HG02943 (cell line): ENCODE results near the gene MEAK7.
A peak's percentile ranks its signal among the peaks of the same experiment; 100 is the strongest.
"Not testable (repeated sequence)": the region's sequence is repeated elsewhere in the genome, so short reads cannot be mapped to it uniquely, and the experiment has no call there.

Experiments
- ATAC-seq: cut with Tn5 transposase; IDR thresholded peaks from one replicate; pipeline ENCODE4 v1.9.1; 2021; ENCODE audit warnings: mild to moderate bottlenecking, low read depth, moderate library complexity; ENCODE audit not compliant: unreplicated experiment

The MEAK7 gene

DNA sequence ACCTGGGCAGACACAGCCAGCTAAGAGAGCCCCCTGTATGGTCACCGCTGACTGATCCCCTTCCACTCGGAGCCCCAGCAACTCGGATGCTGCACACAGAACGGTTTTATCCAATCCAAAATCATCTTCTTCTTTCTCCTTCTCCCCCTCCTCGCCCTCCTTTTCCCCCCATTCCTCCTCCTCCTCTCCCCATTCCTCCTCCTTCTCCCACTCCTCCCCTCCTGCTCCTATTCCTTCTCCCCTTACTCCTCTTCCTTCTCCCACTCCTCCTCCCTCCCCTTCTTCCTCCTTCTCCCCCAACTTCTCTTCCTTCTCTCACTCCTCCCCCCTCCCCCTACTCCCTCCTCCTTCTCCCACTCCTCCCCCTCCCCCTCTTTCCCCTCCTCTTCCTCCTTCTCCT lies 30.4 kb upstream of the MEAK7 start:
- no peak for ATAC-seq

DNA sequence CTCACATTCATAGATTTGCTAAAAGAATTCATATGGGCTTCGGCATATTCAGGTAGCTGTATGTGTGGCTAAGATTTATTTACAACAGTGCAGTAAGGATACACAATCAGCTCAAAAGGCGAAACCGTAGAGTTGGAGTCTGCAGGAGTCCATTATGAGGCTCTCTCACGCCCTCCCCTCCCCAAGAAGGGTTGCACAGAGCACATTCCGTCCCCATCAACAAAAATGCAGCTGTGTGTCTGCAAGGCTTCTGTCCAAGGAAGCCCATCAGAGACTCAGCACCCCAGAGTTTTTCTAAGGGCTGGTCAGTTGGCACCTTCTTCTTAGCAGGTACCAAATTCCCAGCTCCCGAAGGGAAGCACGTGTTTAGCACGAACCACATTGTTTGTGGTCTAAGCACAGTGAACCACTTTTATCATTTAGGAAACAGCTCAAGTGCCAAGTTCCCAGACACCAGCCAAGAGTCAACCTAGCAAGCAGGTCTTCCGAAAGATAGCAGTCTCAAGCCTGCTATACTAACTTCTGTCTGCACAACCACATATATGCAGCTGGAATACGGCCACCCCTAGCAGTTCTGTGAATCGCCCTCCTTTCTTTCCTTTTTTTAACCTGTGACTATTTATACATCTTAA lies 28.5 kb upstream of the MEAK7 start:
- no peak for ATAC-seq

DNA sequence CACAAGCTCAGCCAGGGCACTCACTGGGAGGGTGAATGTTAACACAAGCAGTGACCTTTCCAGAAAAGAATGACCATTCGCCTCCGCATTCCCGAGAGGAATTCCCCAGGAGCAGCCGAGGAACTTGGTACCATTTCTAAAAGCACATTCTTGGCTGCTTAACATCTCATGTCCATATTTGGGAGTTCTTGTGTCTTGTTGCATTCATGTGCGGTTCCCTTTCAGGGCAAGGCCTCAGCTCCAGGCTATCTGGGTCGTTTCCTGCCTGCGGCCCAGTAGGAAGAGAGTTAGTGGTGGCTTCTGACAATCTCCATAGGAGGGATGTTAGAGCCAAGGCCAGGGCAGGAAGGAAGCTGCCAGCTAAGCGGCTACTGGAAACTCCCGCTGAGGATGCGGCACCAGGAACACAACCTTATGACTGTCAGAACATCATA lies 27.8 kb upstream of the MEAK7 start:
- ATAC-seq = no peak

DNA sequence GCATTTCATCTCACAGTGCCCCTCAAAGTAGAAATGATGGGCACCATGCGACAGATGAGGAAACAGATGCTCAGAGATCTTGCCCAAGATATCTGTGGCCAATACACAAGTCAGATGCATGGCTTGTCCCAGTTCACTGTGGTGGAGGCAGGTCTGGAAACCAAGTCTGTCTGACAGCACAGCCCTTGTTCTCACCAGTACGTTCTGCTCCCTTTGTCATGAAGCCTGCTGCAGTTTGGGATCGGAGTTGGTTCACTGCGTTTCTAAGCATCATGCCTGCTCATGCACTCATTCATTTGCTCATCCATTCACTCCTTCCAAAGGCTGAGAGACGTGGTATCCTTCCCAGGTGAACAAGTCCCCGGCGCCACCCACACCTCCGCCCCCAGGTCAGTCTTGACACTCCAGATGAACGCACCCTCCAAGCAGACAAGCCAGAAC lies 27.2 kb upstream of the MEAK7 start:
- no peak for ATAC-seq

DNA sequence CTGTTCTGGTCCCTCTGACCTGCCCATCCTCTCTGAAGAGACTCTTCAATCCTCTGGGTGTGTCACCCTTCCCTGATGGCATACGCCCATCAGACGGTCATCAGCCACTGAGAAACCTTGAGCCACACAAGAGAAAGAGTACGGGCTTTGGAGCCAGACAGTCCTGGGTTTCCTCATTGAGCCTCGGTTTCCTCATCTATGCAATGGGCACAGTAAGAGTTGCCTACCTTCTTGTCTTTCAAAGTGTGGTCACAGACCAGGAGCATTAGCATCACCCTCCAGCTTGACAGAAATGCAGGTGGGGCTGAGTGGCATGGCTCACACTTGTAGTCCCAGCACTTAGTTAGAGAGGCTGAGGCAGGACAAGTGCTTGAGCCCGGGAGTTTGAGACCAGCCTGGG lies 26.1 kb upstream of the MEAK7 start:
- no peak for ATAC-seq

DNA sequence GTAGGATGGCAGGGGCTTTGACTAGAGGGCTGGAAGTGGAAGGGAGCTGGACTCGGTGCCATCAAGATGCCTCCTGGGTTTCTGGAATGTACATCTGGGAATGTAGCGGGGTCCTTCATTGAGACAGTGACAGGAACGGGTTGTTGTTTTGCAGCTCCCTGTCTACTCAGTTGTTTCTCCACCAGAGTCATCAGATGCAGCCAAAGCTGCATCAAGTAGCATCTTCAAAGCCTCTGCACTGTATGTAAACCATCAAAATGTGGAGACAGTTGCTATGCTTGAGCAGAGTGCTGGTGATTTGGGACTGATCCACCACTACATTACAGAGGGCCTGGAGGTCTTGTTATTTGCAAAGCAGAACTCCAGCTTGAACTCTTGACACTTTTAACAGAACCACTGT lies 25.1 kb upstream of the MEAK7 start:
- no peak for ATAC-seq

DNA sequence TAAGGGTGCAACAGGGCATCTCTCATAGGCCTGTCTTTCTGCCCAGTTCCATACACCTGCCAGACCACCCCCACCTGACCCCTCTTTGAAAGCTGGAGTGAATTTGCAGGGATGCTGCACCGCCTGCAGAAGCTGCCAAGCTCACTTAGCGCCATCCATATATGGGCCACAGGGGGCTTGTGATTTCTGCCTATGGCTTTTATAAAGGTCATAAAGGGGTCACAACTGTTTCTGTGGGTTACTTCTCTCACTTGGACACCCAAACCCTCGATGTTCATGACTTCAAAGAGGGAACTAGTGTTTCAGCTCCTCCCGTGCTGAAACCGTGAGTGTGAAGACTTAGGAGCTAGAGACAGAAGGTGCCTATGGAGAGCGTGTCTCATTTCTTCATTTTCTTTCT lies 23.9 kb upstream of the MEAK7 start:
- ATAC-seq = no peak

DNA sequence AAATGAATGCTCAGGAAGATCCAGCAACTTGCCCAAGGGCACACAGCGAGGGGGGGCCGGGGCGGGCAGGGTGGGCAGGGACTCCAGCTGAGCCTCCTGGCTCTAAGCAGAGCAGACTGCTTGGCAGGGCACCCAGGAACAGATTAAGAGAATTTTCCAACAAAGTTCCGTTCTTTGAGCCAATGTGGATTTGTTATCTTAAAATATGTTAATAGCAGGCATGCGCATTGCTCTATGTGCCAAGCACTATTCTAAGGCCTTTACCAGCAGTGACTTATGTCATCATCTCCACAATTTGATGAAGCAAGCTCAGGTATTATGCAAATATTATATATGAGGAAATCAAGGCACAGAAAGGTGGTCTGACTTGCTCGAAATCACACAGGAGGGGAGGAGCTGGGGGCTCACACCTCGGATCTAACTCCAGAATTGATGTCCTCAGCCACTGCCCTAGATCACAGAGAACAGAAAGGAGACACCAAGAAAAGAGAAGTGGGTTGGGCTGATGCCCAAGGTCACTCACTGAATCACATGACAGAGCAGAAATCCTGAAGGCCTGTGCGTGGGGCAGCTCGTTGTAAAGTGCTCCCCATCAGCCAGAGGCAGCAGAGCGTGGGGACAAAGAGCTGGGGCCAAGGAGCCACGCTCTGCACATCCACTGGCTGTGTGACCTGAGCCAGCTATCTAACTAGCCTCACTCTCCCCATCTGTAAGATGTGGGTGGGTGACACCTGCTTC lies 23.2 kb upstream of the MEAK7 start:
- no peak for ATAC-seq

DNA sequence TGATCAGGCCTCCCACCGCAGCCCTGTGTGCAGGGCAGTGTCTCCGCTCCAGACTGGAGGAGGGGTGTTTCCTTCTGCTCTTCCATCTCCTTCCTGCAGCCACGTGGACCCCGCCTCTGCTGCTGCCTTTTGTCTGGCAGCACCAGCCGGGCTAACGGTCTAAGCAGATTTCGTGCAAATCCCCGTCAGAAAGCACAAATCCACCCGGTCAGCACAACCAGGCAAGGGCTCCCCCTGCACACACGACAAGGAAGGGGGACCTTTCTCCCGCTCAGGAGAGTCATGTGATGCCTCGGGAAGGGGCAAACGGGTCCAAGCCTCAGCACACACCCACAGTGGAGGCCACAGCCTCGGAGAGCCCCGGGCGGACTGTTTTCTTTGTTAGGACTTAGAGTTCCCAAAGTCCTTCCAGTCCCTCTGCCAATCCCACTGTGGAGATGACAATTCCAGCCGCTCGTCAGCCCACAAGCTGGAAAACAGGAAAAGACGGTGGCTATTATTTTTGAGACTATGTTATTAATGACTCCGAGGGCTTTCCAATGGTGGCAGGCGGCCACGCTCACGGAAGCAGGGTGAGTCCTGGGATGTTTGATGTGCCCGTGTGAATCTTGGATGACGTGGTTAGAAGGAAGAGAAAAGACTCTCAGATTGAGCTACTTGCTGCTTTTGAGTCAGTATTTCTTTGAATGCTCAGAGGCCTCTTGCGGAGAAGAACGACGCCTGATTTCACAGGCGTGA lies 22.5 kb upstream of the MEAK7 start:
- ATAC-seq = no peak

DNA sequence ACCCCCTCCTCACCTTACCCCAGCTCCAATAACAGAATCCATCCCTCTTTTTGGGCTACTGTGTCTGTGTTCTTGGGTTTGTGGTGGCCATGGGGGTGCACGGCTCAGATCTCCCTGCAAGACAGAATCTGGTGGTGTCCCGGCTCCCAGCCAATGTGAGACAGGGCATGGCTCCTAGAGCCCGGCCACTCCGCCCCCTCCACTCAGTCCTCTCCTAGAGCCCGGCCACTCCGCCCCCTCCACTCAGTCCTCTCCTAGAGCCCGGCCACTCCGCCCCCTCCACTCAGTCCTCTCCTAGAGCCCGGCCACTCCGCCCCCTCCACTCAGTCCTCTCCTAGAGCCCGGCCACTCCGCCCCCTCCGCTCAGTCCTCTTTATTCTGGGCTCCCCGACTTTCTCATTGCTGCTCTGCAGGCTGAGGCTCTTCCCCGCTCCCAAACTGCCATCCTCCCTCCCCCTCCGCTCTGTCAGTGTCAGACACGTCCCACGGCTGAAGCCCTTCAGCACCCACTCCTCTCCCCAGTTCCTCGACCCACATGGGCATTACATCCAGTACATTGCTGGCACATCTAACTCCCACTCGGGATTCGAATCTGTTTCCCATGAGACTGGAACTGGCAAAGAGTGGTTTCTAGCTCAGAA lies 20.6 kb upstream of the MEAK7 start:
- ATAC-seq = not testable (repeated sequence)

DNA sequence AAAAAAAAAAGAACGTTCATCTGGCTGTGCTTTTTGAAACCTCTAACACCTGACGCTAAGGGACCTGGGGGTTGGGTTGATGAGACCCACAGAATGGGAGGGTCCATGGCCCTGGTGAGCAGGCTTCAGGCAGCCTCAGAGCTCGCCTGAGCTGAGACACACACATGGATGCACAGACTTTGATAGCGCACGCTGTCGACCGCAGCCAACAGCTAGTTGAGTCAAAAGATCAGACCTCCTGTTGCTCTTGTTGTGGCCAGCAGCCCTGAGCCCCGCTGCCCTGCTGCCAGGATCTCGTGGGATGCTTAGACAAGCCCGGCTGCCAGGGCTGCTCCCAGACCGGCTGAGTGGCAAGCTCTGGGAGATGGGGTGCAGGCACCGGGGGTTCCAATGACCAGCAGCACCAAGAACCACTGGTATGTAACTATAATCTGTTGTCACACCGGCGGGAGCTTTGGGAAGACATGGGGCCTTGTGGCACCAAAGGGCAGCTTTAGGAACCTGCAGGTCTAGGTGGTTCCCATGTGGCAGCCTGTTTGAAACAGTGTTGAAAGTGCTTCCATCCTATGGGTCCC lies 20.0 kb upstream of the MEAK7 start:
- ATAC-seq = no peak

DNA sequence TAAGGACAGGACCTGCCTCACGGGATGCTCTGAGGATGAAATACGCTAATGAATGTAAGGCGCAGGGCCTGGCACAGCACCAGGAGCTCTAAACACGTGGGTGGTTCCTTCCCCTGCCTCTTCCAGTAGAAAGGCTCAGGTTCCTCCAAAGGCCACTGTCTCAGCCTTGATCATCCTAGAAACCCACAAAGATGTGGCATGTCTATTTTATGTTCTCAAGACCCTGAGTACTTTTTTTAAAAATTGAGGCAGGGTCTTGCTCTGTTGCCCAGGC lies 17.0 kb upstream of the MEAK7 start:
- ATAC-seq = no peak

DNA sequence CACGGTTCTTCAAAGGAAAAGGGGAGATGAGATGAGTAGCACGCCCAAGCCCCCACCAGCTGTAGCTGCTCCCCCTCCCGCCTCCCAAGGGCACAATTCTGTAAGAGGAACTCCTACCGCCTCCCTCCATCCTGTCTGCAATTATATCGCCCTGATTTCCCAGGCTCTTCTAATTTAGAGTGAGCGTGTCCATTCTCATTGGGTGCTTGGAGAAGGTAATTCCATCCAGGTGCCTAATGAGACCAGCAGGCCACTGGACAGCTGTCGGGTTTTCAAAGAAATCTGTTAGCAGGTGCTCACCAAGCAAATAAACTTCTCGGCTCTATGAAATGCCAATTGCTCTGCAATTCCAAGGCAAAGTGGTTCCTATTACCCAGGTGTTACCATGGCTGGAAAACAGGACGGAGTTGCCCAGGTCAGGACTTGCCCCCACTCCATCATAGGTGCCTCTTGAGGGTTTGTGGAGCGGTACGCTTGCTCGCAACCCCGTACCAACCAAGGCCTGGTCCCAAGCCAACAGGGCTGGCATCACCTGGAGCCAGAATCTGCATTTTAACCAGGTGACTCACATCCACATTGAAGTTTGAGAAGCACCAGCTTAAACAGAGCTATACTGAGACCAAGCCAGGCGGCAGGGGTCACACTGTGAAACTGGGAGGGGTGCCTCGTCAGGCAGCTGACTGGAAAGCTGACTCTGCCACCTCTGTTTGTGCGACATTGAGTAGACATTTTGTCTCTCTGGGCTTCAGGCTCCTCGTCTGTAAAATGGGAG lies 16.5 kb upstream of the MEAK7 start:
- ATAC-seq = no peak

DNA sequence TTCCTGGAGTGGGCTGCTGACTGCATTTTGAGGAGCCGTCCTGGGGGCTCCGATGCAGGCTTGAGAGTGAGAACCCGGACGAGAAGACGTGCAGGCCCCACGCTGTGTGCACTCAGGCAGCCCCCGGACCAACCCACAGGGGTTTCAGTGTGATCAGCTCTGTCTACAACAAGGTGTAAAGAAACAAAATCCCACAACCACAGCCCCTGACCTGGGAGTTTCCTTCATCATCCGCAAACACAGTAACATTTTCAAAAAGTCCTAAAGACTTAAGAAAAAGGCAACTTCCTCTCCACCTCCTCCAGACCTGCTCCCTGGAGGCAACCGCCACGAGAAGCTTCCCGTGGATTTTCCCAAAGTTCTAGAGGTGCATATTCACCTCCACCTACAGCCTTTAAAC lies 15.4 kb upstream of the MEAK7 start:
- no peak for ATAC-seq

DNA sequence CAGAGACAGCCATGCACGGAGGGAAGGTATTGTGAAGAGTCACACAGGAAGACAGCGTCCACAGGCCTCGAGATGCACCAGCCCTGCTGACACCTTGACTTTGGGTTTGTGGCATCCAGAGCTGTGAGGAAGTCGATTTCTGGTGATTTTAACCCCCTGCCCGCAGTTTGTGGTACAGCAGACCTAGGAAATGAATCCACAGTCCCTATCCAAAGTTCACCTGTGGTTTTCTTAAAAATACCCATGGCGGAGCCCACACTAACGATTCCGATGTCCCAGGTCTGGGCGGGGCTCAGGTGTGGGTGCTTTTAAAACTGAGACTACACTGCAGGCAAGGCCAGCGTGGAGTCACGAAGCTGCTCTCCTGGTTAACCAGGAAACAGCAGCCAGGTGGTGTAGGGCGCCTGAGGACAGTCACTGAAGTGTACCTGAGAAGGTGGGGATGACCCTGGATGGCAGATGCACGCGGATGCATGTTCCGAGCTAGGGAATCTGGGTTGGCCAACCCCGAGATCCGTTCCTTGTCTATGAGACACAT lies 14.4 kb upstream of the MEAK7 start:
- ATAC-seq = no peak

DNA sequence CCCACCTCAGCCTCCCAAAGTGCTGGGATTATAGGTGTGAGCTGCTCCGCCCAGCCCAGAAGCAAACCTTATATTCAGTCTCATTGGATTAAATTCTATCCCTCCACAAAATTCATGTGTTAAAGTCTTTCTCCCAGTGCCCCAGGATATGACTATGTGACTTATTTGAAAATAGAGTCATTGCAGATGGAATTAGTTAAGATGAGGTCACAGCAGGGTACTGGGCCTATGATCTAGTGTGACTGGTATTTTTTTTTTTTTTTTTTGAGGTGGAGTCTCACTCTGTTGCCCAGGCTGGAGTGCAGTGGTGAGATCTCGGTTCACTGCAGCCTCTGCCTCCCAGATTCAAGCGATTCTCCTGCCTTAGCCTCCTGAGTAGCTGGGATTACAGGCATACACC lies 13.8 kb upstream of the MEAK7 start:
- ATAC-seq = not testable (repeated sequence)

DNA sequence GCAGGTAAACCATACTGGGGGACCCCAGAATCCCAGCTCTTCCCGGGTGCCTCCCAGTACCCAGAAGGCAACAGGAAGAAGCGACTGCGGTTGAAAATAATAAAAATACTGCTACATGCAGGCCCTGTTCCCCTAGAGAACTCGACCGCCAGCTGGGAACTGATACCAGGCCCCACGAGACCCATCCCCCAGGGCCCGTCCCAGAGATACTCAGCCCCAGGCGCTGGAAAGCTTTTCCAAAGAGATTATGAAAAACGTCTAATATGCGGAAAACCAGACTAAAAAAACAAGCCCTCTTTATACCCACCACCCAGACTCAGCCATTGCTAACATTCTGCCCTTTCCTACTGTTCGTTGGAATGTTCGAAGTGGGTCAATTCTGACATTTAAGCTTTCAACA lies 12.9 kb upstream of the MEAK7 start:
- ATAC-seq = no peak

DNA sequence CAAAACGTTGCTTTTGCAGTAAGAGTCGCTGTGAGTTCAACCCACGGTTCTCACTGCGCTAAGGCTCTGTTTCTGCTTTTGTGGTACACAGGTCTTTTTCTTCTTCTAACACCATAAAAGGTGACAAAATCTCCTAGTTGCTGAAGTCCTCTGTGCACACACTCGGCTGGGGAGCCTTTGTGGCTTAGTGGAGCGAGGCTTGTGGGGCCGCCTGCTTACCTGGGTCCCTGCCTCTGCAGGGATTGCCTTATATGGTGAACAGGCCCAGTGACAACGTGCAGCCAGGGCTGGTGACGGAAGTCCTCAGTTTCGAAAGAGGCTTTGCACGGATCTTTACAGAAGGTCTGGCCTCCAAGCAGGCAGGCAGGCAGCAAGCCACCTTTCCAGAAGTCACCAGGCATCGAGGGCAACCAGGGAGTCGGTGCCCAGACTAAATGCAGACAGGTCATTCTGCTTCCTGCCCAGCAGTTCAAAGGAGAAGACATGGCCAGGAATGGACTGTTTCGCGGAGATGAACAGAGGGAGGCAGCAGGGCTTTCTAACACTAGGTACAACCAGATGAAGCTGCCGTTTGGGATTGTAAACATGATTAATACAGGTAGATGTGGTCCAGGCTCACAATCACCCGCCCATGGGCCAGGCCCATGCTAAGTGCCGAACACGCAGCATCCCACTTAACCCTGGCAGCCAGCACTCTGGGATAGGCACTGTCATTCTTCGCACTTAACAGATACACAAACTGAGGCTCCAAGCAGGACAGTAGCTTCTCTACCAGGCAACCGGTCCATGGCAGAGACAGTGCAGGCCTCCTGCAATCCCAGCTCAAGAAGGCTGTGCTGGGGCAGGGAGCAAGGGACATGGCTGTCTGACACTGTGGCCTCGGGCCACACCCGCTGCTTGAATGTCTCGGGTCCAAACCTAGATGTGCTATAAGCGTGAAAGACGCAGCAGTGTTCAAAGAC lies 10.7 kb upstream of the MEAK7 start:
- peak; percentile 88 for ATAC-seq

DNA sequence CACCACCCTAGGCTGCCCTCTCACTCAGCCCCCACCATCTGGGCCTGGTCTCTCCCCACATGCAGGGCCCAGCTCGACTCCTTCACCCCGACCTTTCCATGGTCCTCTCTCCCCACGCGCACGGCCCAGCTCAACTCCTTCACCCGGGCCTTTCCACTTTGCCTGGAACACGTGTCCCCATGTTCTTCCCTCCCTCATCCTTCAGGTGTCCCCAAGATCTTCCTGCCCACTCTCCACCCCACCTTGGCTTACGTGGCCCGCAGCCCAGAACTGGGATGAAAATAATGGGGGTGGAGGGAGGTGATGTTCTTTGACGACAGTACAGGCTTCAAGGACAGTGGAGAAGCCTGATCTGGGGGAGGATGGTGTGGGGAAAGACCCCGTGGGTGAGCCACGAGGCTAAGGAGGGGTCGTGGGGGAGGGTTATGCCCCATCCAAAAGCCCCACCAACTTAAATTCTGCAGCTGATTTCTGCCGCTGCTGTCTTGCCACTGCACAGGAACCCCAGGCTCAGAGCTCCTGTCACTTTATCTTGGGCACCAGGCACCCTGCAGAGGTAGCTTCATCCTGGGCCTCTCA lies 9.9 kb upstream of the MEAK7 start:
- ATAC-seq = no peak
